GM12874 (cell line): Measurements from ENCODE around the gene GLIS2.

Experiments
- CTCF ChIP-seq: IDR thresholded peaks from 2 replicates; pipeline ENCODE4 v1.5.1; 2011; ENCODE audit warnings: low read depth, mild to moderate bottlenecking, control low read depth, low read length, moderate library complexity; ENCODE audit not compliant: insufficient read depth

GLIS2 gene

GRCh38 chr16:4273858-4274311 lies 42.0 kb upstream of the GLIS2 start:
- peak; percentile 25; the same call in 1 of the 2 replicates for TF ChIP-seq CTCF

DNA sequence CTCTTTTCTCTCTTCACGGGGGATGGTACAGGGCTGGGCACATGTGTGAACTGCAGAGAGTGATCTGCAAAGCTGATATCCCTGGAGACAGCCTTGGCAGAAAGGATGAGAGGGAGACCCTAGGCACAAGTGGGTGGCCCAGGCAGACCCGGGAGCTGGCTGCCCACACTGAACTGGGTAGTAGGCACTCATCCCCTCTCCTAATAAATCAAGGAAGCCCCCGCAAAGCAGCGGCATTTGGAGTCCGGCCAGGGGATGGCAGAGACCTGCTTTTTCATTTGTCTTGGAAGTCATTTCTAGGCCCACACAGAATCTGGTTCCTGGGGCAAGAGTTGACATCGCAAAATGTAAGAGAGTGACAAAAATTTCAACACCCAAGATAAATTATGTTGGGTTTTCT lies 40.0 kb upstream of the GLIS2 start:
- TF ChIP-seq CTCF: no peak

GRCh38 chr16:4277987-4278513 lies 37.8 kb upstream of the GLIS2 start:
- TF ChIP-seq CTCF: no peak

DNA sequence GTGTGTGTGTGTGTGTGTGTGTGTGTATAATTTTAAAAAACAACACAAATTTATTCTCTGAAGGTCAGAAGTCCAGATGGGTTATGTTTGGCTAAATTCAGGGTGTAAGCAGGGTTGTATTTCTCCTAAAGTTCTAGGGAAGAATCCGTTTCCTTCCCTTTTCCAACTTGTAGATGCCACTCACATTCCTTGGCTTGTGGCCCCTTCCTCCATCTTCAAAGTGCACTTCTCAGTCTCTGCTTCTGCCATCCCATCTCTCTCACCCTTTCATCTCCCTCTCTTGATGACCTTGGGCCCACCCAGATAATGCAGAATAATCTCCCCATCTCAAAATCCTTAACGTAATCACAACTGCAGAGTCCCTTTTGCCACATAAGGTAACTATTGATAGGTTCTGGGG lies 35.2 kb upstream of the GLIS2 start:
- TF ChIP-seq CTCF: no peak

DNA sequence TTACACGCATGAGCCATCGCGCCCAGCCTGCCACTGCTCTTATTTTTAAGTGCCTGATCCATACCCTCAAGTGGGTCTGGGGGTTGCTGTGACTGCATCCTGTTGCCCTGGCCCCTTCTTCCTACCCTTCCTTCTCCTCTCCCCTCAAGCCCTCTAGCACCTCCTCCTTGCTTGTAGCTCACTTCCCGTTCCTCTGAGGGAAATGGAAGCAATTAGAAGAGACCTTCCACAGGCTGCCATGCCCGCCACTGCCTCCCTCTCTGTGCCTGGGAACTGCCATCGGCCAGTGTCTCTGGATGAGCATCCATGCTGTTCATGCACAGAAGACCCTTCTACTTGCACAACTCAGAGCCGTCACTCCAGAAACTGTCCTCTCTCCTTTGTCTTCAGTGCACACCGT lies 32.4 kb upstream of the GLIS2 start:
- no peak for TF ChIP-seq CTCF

DNA sequence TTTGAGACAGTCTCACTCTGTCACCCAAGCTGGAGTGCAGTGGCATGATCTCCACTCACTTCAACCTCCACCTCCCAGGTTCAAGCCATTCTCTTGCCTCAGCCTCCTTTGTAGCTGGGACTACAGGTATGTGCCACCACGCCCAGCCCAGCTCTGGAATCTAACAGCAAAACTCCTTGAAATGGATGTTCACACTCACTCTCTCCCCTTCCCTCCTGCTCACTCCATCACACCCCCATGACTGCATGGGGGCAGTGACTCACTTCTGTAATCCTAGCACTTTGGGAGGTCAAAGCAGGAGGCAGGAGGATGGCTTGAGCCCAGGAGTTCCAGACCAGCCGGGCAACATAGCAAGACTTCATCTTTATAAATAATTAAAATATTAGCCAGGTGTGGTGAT lies 31.9 kb upstream of the GLIS2 start:
- TF ChIP-seq CTCF: no peak

- no peak for TF ChIP-seq CTCF
Observed at GRCh38 chr16:4285167-4285566, 30.7 kb upstream of the GLIS2 start.
